Uterus (tissue), 2 donors: ENCODE results near the gene STK38.

ENCODE experiments used
- POLR2A ChIP-seq, 2 donors: fragments of 450-650 bp; IDR thresholded peaks; one replicate each; pipeline ENCODE4 v1.6.1; 2016; ENCODE audit warnings: antibody characterized with exemption in 2 of 2, mild to moderate bottlenecking in 1 of 2, moderate library complexity in 1 of 2
- TF ChIP-seq, protein P1 (sequence below), 4 experiments: fragments of 200-600 bp in 2 of 4; fragments of 450-650 bp in 2 of 4; sonication (generic) in 2 of 4; IDR thresholded peaks; one replicate each; pipeline ENCODE4 v1.5.1; 2016 to 2019; ENCODE audit warnings: antibody characterized with exemption in 4 of 4, mild to moderate bottlenecking in 2 of 4, moderate library complexity in 1 of 4

- TF ChIP-seq, protein P1, sequence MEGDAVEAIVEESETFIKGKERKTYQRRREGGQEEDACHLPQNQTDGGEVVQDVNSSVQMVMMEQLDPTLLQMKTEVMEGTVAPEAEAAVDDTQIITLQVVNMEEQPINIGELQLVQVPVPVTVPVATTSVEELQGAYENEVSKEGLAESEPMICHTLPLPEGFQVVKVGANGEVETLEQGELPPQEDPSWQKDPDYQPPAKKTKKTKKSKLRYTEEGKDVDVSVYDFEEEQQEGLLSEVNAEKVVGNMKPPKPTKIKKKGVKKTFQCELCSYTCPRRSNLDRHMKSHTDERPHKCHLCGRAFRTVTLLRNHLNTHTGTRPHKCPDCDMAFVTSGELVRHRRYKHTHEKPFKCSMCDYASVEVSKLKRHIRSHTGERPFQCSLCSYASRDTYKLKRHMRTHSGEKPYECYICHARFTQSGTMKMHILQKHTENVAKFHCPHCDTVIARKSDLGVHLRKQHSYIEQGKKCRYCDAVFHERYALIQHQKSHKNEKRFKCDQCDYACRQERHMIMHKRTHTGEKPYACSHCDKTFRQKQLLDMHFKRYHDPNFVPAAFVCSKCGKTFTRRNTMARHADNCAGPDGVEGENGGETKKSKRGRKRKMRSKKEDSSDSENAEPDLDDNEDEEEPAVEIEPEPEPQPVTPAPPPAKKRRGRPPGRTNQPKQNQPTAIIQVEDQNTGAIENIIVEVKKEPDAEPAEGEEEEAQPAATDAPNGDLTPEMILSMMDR (IDR thresholded peaks at IDR 0.05): no peak
- no peak for TF ChIP-seq POLR2A (IDR thresholded peaks at IDR 0.05)
Measured at GRCh38 chr6:36548401-36548743, 1.1 kb upstream of the STK38 start.
